IMR-90 (cell line): ENCODE data around the gene DAPK3. TPM values are rescaled to one million over a fixed set of nuclear protein-coding genes. Genes with fewer than 3 reads are reported as not detected.
A peak's percentile ranks its signal among the peaks of the same experiment; 100 is the strongest.

Experiments
- ATAC-seq: fragments of 200-7000 bp; cut with Tn5 transposase; 2 replicates; pipeline ENCODE4 v1.9.1; 2020; ENCODE audit warnings: low read depth, mild to moderate bottlenecking, moderate library complexity
- BruUV-seq: library from RNA; stranded (reverse); fragments of 400-500 nt; replicated peaks from 2 replicates; lab custom pipeline; 2021; lab: Mats Ljungman, UMichigan
- CTCF ChIA-PET: fragments of 300-600 bp; formaldehyde crosslinking; extraction: SDS; loops from one replicate; lab custom pipeline; 2021; ENCODE audit warnings: antibody characterized with exemption; lab: Yijun Ruan, JAX
- POLR2A ChIA-PET: fragments of 300-600 bp; sonication (Branson Sonifier 250); formaldehyde crosslinking; loops from one replicate; lab custom pipeline; 2022; ENCODE audit warnings: antibody characterized with exemption; ENCODE audit not compliant: unreplicated experiment; lab: Charles Lee
- DNase-seq: peaks from one replicate; pipeline ENCODE4 v3.0.0; 2013
- H2AFZ ChIP-seq: replicated peaks from 2 replicates; pipeline ENCODE3; 2013; ENCODE audit warnings: low read length, mild to moderate bottlenecking; ENCODE audit not compliant: poor library complexity
- H2AK5ac ChIP-seq: 2 replicates; pipeline ENCODE4 v1.6.1; 2013; ENCODE audit warnings: low read depth, low read length, inconsistent platforms
- H2AK9ac ChIP-seq: replicated peaks from 2 replicates; pipeline ENCODE3; 2013; ENCODE audit warnings: mild to moderate bottlenecking, low read depth, low read length, moderate library complexity; ENCODE audit not compliant: poor library complexity
- H2BK120ac ChIP-seq: 2 replicates; pipeline ENCODE4 v1.6.1; 2013; ENCODE audit warnings: low read depth, low read length, inconsistent platforms
- H2BK15ac ChIP-seq: 3 replicates; pipeline ENCODE4 v1.6.1; 2013; ENCODE audit warnings: low read depth, low read length, inconsistent platforms
- H2BK20ac ChIP-seq: 2 replicates; pipeline ENCODE4 v1.6.1; 2013; ENCODE audit warnings: low read depth, mild to moderate bottlenecking, inconsistent platforms, low read length, moderate library complexity
- H2BK5ac ChIP-seq: 2 replicates; pipeline ENCODE4 v1.6.1; 2013; ENCODE audit warnings: mild to moderate bottlenecking, low read depth, low read length, inconsistent platforms; ENCODE audit not compliant: poor library complexity, severe bottlenecking
- H3K14ac ChIP-seq: replicated peaks from 2 replicates; pipeline ENCODE4 v1.6.1; 2013; ENCODE audit warnings: low read depth, low read length, inconsistent platforms
- H3K18ac ChIP-seq: 2 replicates; pipeline ENCODE4 v1.6.1; 2013; ENCODE audit warnings: low read depth, low read length, control low read depth
- H3K23ac ChIP-seq: 2 replicates; pipeline ENCODE4 v1.6.1; 2013; ENCODE audit warnings: low read depth, low read length, inconsistent platforms
- H3K27ac ChIP-seq: 2 replicates; pipeline ENCODE4 v1.5.1; 2013; ENCODE audit warnings: mild to moderate bottlenecking, control low read depth, low read length; ENCODE audit not compliant: insufficient read depth
- H3K27me3 ChIP-seq: 2 replicates; pipeline ENCODE4 v1.6.1; 2013; ENCODE audit warnings: low read length; ENCODE audit not compliant: control insufficient read depth, insufficient read depth
- H3K36me3 ChIP-seq: 2 replicates; pipeline ENCODE4 v1.6.1; 2013; ENCODE audit warnings: low read length, mixed read lengths; ENCODE audit not compliant: control insufficient read depth, insufficient read depth
- H3K4ac ChIP-seq: 2 replicates; pipeline ENCODE4 v1.6.1; 2013; ENCODE audit warnings: low read depth, low read length, inconsistent platforms
- H3K4me1 ChIP-seq: 2 replicates; pipeline ENCODE4 v1.6.1; 2013; ENCODE audit warnings: low read length, mixed read lengths; ENCODE audit not compliant: control insufficient read depth, insufficient read depth
- H3K4me2 ChIP-seq: 2 replicates; pipeline ENCODE4 v1.6.1; 2013; ENCODE audit warnings: low read depth, mild to moderate bottlenecking, control low read depth, low read length, moderate library complexity
- H3K4me3 ChIP-seq: 2 replicates; pipeline ENCODE4 v1.5.1; 2013; ENCODE audit warnings: low read depth, mild to moderate bottlenecking, control low read depth, low read length, moderate library complexity; ENCODE audit not compliant: insufficient read depth
- H3K56ac ChIP-seq: 2 replicates; pipeline ENCODE4 v1.6.1; 2013; ENCODE audit warnings: low read length, inconsistent platforms; ENCODE audit not compliant: insufficient read depth; ENCODE audit errors: extremely low read depth
- H3K79me1 ChIP-seq, 2 experiments: 2 replicates each; pipeline ENCODE4 v1.6.1; 2013; ENCODE audit warnings: low read length in 2 of 2, inconsistent platforms in 1 of 2, low read depth in 1 of 2
- H3K9ac ChIP-seq: 2 replicates; pipeline ENCODE4 v1.6.1; 2013; ENCODE audit warnings: low read depth, low read length, control low read depth
- H3K9me1 ChIP-seq: 2 replicates; pipeline ENCODE4 v1.6.1; 2013; ENCODE audit warnings: low read length, inconsistent platforms; ENCODE audit not compliant: insufficient read depth
- H3K9me3 ChIP-seq: 2 replicates; pipeline ENCODE4 v1.6.1; 2013; ENCODE audit warnings: low read length; ENCODE audit not compliant: control insufficient read depth, insufficient read depth
- H4K20me1 ChIP-seq: 2 replicates; pipeline ENCODE4 v1.6.1; 2013; ENCODE audit warnings: low read length, inconsistent platforms; ENCODE audit not compliant: insufficient read depth
- H4K5ac ChIP-seq: 2 replicates; pipeline ENCODE4 v1.6.1; 2013; ENCODE audit warnings: mild to moderate bottlenecking, low read depth, low read length, control low read depth
- H4K8ac ChIP-seq, 2 experiments: 2 replicates each; pipeline ENCODE4 v1.6.1; 2013; ENCODE audit warnings: low read depth in 2 of 2, low read length in 2 of 2, control low read depth in 1 of 2, inconsistent platforms in 1 of 2
- H4K91ac ChIP-seq: 2 replicates; pipeline ENCODE4 v1.6.1; 2013; ENCODE audit warnings: low read depth, low read length, inconsistent platforms; ENCODE audit not compliant: insufficient read depth
- FOS ChIP-seq: fragments of 150-350 bp; IDR thresholded peaks from 2 replicates; pipeline ENCODE4 v1.6.1; 2016; ENCODE audit warnings: low read depth, low read length
- POLR2A ChIP-seq: IDR thresholded peaks from 2 replicates; pipeline ENCODE4 v1.6.1; 2012; ENCODE audit warnings: mild to moderate bottlenecking, low read depth, low read length
- WGBS, 2 experiments: methylation state at CpG; one replicate each; pipeline versions ENCODE4 v1.1.5 to v1.1.7; 2013; ENCODE audit warnings: missing lambda C conversion rate in 2 of 2; ENCODE audit not compliant: insufficient read length in 1 of 2; ENCODE audit errors: extremely low coverage in 2 of 2; 5-methylcytosine and 5-hydroxymethylcytosine counted together
- dilution Hi-C: fragments of 300-500 bp; cut with HindIII; formaldehyde crosslinking; loops from one replicate; pipeline ENCODE4 v1.14.3; 2018; ENCODE audit warnings: low sequenced_read_pairs; ENCODE audit not compliant: unreplicated experiment
- in situ Hi-C: fragments of 300-500 bp; cut with MboI; formaldehyde crosslinking; loops from 3 replicates; pipeline ENCODE4 v1.14.3; 2019; ENCODE audit warnings: low sequenced_read_pairs, inconsistent platforms, mixed read lengths
- intact Hi-C: fragments of 100-400 bp; cut with micrococcal nuclease; formaldehyde crosslinking; loops from 2 replicates; pipeline ENCODE4 v1.10.0; 2022
- polyA plus RNA-seq, 3 experiments: library from polyadenylated mRNA; depleted of rRNA; stranded (reverse); fragments of >200 nt; gene quantifications; 2 replicates each; pipeline ENCODE4 v1.2.3, GENCODE V29; 2012; ENCODE audit warnings: low replicate concordance in 1 of 3
- total RNA-seq: library from RNA; depleted of rRNA; stranded (reverse); fragments of >200 nt; gene quantifications from 2 replicates; pipeline ENCODE4 v1.2.3, GENCODE V29; 2012

Gene DAPK3
- total and polyA plus RNA-seq, 2 of the 4 experiments (the other 2 are of a cell fraction) = 145 to 188 TPM

DNA sequence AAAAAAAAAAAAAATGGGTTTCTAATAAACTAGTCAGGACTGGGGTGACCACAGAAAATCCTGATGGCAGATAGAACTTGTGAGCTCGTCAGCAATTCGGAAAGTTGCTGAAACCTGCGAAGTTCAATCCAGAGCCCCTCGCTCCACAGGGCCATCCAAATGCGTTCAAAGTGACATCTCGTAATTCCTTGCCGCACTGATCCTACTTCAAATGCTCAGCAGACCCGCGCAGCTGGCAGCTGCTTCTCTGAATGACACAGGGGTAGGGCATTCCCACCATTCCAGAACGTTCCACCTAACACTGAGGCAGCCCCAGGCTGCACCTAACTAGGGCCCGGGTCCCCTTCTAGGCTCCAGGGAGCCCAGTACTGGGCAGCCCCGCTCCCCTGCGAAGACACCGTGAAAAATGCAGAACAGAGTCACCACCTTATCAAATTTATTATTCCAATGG, 4.8 kb upstream of the DAPK3 start:
- Histone ChIP-seq H3K27ac (no peak overlapping the region), H2AFZ (no peak overlapping the region), H2BK15ac (no peak overlapping the region), H3K9ac (no peak overlapping the region), H4K8ac (no peak overlapping the region), H3K4me1 (no peaks in the 10 kb centered on the region), H3K9me3 (no peaks in the 10 kb centered on the region), H3K14ac (no peak overlapping the region), H3K79me1 (peaks cover 14 to 56% of the 10 kb centered on the region in 2 experiments), H3K4me3 (no peak overlapping the region), H4K20me1 (peaks cover 78% of the 10 kb centered on the region), H3K27me3 (no peaks in the 10 kb centered on the region), H4K5ac (no peak overlapping the region), H3K4ac (no peak overlapping the region), H3K18ac (no peak overlapping the region), H2BK20ac (no peak overlapping the region), H4K91ac (no peak overlapping the region), H2BK5ac (no peak overlapping the region), H3K23ac (no peak overlapping the region), H3K56ac (no peak overlapping the region), H2BK120ac (no peak overlapping the region), H3K36me3 (peaks cover 57% of the 10 kb centered on the region), H2AK9ac (no peak overlapping the region), H2AK5ac (no peak overlapping the region), H3K4me2 (no peak overlapping the region), H3K9me1 (peaks cover 11% of the 10 kb centered on the region; the same call in 1 of the 2 replicates)
- peak; percentile 48; the same call in 1 of the 2 replicates for TF ChIP-seq POLR2A
- no peak for TF ChIP-seq FOS
- ChIA-PET POLR2A (interaction anchor here (0.7 to 0.9 kb wide), 3 partner anchors 9 to 18 kb away, joined by 3 to 12 read pairs (median 3); partner anchors contain the start of gene EEF2), CTCF (interaction anchor here (0.6 kb wide), 1 partner anchor 20 kb away, joined by 3 read pairs; no protein-coding TSS in a partner anchor)
- ATAC-seq (no peak), DNase-seq (no peak)
- no TSS peak for BruUV-seq
- dilution Hi-C loops = no loop called here
- intact Hi-C loops = no loop called here
- in situ Hi-C loops = no loop called here
- 85% methylated on average over 7 of the region's 14 CpGs; no CpG with 5 or more reads in 1 of the 2 experiments for WGBS, 2 experiments
